SK-N-SH treated with all-trans-retinoic acid at 6 μM for 48 hours (cell line): ENCODE measurements around the gene UBE2V1.

Source experiments
- ATAC-seq: fragments of 200-7000 bp; cut with Tn5 transposase; 3 replicates; pipeline ENCODE4 v1.9.1; 2020; ENCODE audit warnings: mild to moderate bottlenecking, moderate library complexity
- ARNTL ChIP-seq: fragments of 450-650 bp; formaldehyde crosslinking; IDR thresholded peaks from 2 replicates; pipeline ENCODE4 v1.5.0; 2020; ENCODE audit warnings: low read depth, mild to moderate bottlenecking, moderate library complexity, borderline replicate concordance
- BACH2 ChIP-seq: fragments of 250-450 bp; sonication (Bioruptor Pico); IDR thresholded peaks from 2 replicates; pipeline ENCODE4 v1.9.0; 2021; ENCODE audit warnings: mild to moderate bottlenecking, borderline replicate concordance
- CREB5 ChIP-seq: fragments of 250-450 bp; sonication (Bioruptor Pico); IDR thresholded peaks from 2 replicates; pipeline ENCODE4 v1.5.1; 2020; ENCODE audit warnings: low read depth, mild to moderate bottlenecking, moderate library complexity
- CSDC2 ChIP-seq: fragments of 250-450 bp; sonication (Bioruptor Pico); IDR thresholded peaks from 2 replicates; pipeline ENCODE4 v1.5.0; 2020; ENCODE audit warnings: mild to moderate bottlenecking, moderate library complexity
- ESRRG ChIP-seq: fragments of 250-450 bp; sonication (Bioruptor Pico); IDR thresholded peaks from 2 replicates; pipeline ENCODE4 v1.6.1; 2021; ENCODE audit warnings: mild to moderate bottlenecking
- GLIS3 ChIP-seq: fragments of 250-450 bp; sonication (Bioruptor Pico); IDR thresholded peaks from 2 replicates; pipeline ENCODE4 v1.5.0; 2020; ENCODE audit warnings: mild to moderate bottlenecking, moderate library complexity
- ISL1 ChIP-seq: fragments of 250-450 bp; sonication (Bioruptor Pico); IDR thresholded peaks from 2 replicates; pipeline ENCODE4 v2.1.2; 2022; ENCODE audit warnings: mild to moderate bottlenecking, moderate library complexity
- OSR1 ChIP-seq: fragments of 250-450 bp; sonication (Bioruptor Pico); IDR thresholded peaks from 2 replicates; pipeline ENCODE4 v1.8.0; 2022; ENCODE audit warnings: moderate library complexity, mild to moderate bottlenecking, inconsistent platforms
- POU6F1 ChIP-seq: fragments of 250-450 bp; sonication (Bioruptor Pico); IDR thresholded peaks from 2 replicates; pipeline ENCODE4 v1.8.0; 2021; ENCODE audit warnings: low read depth, mild to moderate bottlenecking, moderate library complexity, borderline replicate concordance
- PPARA ChIP-seq: fragments of 250-450 bp; sonication (Bioruptor Pico); IDR thresholded peaks from 2 replicates; pipeline ENCODE4 v1.5.0; 2020; ENCODE audit warnings: mild to moderate bottlenecking, borderline replicate concordance
- RARB ChIP-seq: fragments of 250-450 bp; sonication (Bioruptor Pico); IDR thresholded peaks from 2 replicates; pipeline ENCODE4 v1.8.0; 2021; ENCODE audit warnings: mild to moderate bottlenecking, moderate library complexity
- SNAI2 ChIP-seq: fragments of 250-450 bp; sonication (Bioruptor Pico); IDR thresholded peaks from 2 replicates; pipeline ENCODE4 v1.5.0; 2020; ENCODE audit warnings: mild to moderate bottlenecking, moderate library complexity
- TCF4 ChIP-seq: fragments of 250-450 bp; sonication (Bioruptor Pico); IDR thresholded peaks from 2 replicates; pipeline ENCODE4 v1.8.0; 2021; ENCODE audit warnings: mild to moderate bottlenecking, moderate library complexity, borderline replicate concordance
- TOX ChIP-seq: fragments of 250-450 bp; sonication (Bioruptor Pico); IDR thresholded peaks from 2 replicates; pipeline ENCODE4 v1.8.0; 2021; ENCODE audit warnings: mild to moderate bottlenecking, moderate library complexity, borderline replicate concordance
- ZC3H10 ChIP-seq: fragments of 250-450 bp; sonication (Bioruptor Pico); IDR thresholded peaks from 2 replicates; pipeline ENCODE4 v1.5.1; 2021; ENCODE audit warnings: mild to moderate bottlenecking, moderate library complexity
- ZFP3 ChIP-seq: fragments of 250-450 bp; sonication (Bioruptor Pico); IDR thresholded peaks from 2 replicates; pipeline ENCODE4 v1.5.0; 2020; ENCODE audit warnings: mild to moderate bottlenecking, moderate library complexity
- ZFP30 ChIP-seq: fragments of 450-650 bp; formaldehyde crosslinking; IDR thresholded peaks from 2 replicates; pipeline ENCODE4 v1.5.0; 2022; ENCODE audit warnings: mild to moderate bottlenecking, moderate library complexity
- ZNF565 ChIP-seq: fragments of 450-650 bp; formaldehyde crosslinking; conservative IDR thresholded peaks from 2 replicates; pipeline ENCODE4 v1.5.0; 2020; ENCODE audit warnings: low read depth, mild to moderate bottlenecking, moderate library complexity
- ZNF70 ChIP-seq: fragments of 450-650 bp; formaldehyde crosslinking; IDR thresholded peaks from 2 replicates; pipeline ENCODE4 v1.5.0; 2020; ENCODE audit warnings: mild to moderate bottlenecking, moderate library complexity
- ZNF8 ChIP-seq: fragments of 450-650 bp; formaldehyde crosslinking; IDR thresholded peaks from 2 replicates; pipeline ENCODE4 v1.5.0; 2020; ENCODE audit warnings: mild to moderate bottlenecking, moderate library complexity
- TF ChIP-seq, protein P1 (sequence below): fragments of 250-450 bp; sonication (Bioruptor Pico); IDR thresholded peaks from 2 replicates; pipeline ENCODE4 v1.8.0; 2020; ENCODE audit warnings: mild to moderate bottlenecking, moderate library complexity, borderline replicate concordance
- TF ChIP-seq, protein P2 (sequence below): fragments of 250-450 bp; sonication (Bioruptor Pico); IDR thresholded peaks from 2 replicates; pipeline ENCODE4 v1.5.0; 2020; ENCODE audit warnings: mild to moderate bottlenecking, moderate library complexity

Gene UBE2V1

DNA sequence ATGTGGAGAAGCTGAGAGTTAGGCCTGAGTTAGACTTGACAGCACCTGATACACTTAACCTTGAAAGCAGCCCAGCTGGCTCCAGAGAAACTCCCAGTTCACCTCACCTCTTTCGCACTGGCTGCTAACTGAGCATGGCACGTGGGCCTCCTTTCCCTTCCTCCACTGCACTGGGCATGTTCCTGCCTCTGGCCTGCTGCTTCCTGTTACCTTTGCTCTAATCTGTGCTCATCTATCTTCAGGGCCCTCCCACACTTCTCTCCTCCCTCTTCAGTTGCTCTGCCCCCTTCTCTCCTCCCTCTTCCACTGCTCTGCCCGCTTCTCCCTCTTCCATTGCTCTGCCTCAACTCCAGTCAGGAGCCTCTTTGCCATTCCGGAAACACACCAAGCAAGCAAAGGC, 13.7 kb upstream of the UBE2V1 start (continued):
- no peak for TF ChIP-seq CREB5

- no peak for ATAC-seq
- TF ChIP-seq ESRRG (CRISPR knock-in tag) (no peak), CSDC2 (CRISPR knock-in tag) (no peak), ZNF565 (CRISPR knock-in tag) (no peak), TCF4 (no peak), ISL1 (no peak)
Observed at GRCh38 chr20:50125279-50125678, 12.3 kb upstream of the UBE2V1 start.

DNA sequence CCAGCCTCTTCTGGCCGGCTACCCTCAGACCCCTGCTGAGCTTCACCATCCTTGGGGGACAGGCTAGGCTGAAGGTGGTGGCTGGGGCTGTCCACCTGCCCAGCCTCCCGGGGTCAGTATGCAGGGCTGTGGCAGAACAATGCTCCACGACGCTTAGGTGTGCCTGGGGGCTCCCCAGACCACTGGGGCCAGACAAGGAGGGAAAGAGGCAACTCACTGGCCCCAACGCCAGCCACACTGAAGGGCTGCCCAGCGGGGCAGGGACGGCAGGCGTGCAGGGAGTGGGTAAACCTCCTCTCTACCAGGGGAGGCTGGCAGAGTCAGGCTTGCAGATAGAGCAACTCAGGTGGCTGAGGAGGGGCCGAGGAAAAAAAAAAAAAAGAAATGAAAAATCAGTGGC, 11.5 kb upstream of the UBE2V1 start:
- TF ChIP-seq POU6F1 (CRISPR knock-in tag) (no peak), RARB (no peak)
- ATAC-seq: no peak

- TF ChIP-seq CREB5: no peak
- TF ChIP-seq, protein P1, sequence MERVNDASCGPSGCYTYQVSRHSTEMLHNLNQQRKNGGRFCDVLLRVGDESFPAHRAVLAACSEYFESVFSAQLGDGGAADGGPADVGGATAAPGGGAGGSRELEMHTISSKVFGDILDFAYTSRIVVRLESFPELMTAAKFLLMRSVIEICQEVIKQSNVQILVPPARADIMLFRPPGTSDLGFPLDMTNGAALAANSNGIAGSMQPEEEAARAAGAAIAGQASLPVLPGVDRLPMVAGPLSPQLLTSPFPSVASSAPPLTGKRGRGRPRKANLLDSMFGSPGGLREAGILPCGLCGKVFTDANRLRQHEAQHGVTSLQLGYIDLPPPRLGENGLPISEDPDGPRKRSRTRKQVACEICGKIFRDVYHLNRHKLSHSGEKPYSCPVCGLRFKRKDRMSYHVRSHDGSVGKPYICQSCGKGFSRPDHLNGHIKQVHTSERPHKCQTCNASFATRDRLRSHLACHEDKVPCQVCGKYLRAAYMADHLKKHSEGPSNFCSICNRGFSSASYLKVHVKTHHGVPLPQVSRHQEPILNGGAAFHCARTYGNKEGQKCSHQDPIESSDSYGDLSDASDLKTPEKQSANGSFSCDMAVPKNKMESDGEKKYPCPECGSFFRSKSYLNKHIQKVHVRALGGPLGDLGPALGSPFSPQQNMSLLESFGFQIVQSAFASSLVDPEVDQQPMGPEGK: no peak
- no peak for TF ChIP-seq CSDC2 (CRISPR knock-in tag)
- no peak for TF ChIP-seq ARNTL (CRISPR knock-in tag)
- no peak for TF ChIP-seq ISL1
- TF ChIP-seq ZFP3 (CRISPR knock-in tag): no peak
- TF ChIP-seq ZNF70 (CRISPR knock-in tag): no peak
- no peak for TF ChIP-seq PPARA
- no peak for TF ChIP-seq ZNF8 (CRISPR knock-in tag)
- TF ChIP-seq BACH2 (CRISPR knock-in tag): no peak
- no peak for TF ChIP-seq ZFP30 (CRISPR knock-in tag)
- no peak for TF ChIP-seq ZNF565 (CRISPR knock-in tag)
- no peak for TF ChIP-seq ESRRG (CRISPR knock-in tag)
- no peak for TF ChIP-seq TOX (CRISPR knock-in tag)
- TF ChIP-seq TCF4: no peak
- TF ChIP-seq SNAI2: no peak
- ATAC-seq: no peak
Observed at GRCh38 chr20:50123418-50123817, 10.5 kb upstream of the UBE2V1 start.

GRCh38 chr20:50122763-50123162, 9.8 kb upstream of the UBE2V1 start:
- TF ChIP-seq ZC3H10 (CRISPR knock-in tag) (no peak), ISL1 (no peak), ZNF565 (CRISPR knock-in tag) (no peak), TOX (CRISPR knock-in tag) (no peak), TCF4 (no peak), ZFP3 (CRISPR knock-in tag) (no peak), GLIS3 (CRISPR knock-in tag) (no peak), OSR1 (CRISPR knock-in tag) (no peak)
- TF ChIP-seq, protein P2, sequence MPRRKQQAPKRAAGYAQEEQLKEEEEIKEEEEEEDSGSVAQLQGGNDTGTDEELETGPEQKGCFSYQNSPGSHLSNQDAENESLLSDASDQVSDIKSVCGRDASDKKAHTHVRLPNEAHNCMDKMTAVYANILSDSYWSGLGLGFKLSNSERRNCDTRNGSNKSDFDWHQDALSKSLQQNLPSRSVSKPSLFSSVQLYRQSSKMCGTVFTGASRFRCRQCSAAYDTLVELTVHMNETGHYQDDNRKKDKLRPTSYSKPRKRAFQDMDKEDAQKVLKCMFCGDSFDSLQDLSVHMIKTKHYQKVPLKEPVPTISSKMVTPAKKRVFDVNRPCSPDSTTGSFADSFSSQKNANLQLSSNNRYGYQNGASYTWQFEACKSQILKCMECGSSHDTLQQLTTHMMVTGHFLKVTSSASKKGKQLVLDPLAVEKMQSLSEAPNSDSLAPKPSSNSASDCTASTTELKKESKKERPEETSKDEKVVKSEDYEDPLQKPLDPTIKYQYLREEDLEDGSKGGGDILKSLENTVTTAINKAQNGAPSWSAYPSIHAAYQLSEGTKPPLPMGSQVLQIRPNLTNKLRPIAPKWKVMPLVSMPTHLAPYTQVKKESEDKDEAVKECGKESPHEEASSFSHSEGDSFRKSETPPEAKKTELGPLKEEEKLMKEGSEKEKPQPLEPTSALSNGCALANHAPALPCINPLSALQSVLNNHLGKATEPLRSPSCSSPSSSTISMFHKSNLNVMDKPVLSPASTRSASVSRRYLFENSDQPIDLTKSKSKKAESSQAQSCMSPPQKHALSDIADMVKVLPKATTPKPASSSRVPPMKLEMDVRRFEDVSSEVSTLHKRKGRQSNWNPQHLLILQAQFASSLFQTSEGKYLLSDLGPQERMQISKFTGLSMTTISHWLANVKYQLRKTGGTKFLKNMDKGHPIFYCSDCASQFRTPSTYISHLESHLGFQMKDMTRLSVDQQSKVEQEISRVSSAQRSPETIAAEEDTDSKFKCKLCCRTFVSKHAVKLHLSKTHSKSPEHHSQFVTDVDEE: no peak
- no peak for ATAC-seq
